Fibroblast of mammary gland (primary cell): ENCODE data around the gene SKAP1.
A peak's percentile ranks its signal among the peaks of the same experiment; 100 is the strongest.

ENCODE experiments used
- DNase-seq: peaks from one replicate; pipeline ENCODE4 v3.0.0-alpha.2; 2010; ENCODE audit warnings: low read depth
- H3K4me3 ChIP-seq: 2 replicates; pipeline ENCODE4 v1.5.1; 2011; ENCODE audit warnings: low read depth, mild to moderate bottlenecking, low read length, moderate library complexity; ENCODE audit not compliant: control insufficient read depth
- CTCF ChIP-seq: conservative IDR thresholded peaks from 2 replicates; pipeline ENCODE4 v1.5.1; 2011; ENCODE audit warnings: low read depth, low read length, inconsistent platforms; ENCODE audit not compliant: control insufficient read depth, insufficient read depth

SKAP1 gene

DNA sequence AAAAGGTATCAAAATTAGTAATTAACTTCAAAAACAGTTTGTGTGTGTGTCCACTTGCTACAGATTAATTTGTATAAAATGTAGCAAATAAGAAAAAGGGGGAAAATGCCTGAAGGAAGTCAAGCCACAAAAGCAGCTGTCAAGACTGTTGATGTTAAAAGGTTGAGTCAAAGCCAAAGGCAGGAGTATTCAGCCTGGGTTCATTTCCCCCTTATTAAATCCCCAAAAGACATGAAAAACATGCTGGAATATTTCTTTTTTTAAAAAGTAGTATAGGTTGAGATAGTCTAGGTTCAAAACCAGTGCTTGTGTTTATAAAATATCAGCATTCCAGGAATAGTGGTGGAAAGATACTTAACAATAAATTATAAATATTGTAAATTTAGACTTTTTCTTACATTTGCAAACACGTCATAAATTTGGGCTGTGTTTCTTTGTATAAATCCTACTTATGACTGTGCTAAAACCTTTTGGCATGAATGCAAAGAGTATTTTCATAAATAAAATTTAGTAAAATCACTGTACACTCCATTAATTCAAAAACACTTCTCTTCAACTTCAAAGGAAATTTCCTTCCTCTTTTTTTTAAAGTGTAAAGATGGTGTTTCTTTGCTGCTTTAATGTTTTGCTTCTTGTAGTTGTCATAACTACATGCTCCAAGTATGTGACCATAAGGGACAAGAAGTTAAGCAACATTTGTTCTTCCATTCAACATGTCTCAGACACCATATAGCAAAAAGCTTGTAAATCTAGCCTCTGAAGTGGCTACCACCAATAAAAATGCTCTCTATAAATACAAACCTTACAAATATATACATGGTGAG is 72.0 kb downstream of the SKAP1 start:
- DNase-seq, result no peak
- no peak for TF ChIP-seq CTCF
- no peak overlapping the region for H3K4me3 ChIP-seq

DNA sequence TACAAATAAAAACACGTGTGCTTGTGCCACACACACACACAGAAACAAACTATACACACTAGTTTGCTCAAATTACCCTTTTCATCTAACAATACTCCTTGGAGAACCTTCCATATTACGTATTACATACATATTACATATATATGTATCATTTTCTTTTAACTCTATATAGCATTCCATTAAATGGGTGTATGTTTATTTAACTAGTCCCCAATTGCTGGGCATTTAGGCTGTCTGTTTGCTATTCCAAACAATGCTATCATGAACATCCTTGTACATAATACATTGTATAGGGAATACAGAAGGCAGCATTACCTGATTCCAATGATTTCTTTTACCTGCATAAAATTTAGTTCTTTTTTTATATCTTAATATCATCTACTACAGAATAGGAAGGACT is 73.1 kb downstream of the SKAP1 start:
- no peak for DNase-seq
- H3K4me3 ChIP-seq, result no peak overlapping the region
- TF ChIP-seq CTCF, result no peak

- DNase-seq, result peak; percentile 42
- TF ChIP-seq CTCF, result no peak
- H3K4me3 ChIP-seq, result no peak overlapping the region
These were observed 77.4 kb downstream of the SKAP1 start for GRCh38 chr17:48352630-48353029.

DNA sequence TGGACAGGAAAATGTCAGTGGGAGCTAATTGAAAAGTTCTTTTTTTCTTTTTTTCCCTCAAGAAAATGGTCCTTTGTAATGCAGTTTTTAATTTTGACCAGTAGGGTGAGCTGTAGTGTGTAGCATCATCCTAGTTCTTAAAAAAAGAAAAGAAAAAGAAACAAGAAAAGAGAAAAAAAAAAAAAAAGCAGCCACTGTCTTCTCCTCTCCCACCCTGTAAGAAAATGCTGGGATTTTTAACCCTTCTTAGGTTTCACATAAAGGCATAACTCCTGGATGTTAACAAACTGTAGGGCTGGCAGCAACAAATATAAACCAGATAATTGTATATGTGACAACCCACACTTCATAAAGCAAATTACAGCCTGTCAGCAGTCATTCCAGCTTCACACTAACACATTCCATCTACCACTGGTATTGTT is 78.1 kb downstream of the SKAP1 start:
- no peak overlapping the region for H3K4me3 ChIP-seq
- DNase-seq, result peak; percentile 66
- peak; percentile 59 for TF ChIP-seq CTCF

DNA sequence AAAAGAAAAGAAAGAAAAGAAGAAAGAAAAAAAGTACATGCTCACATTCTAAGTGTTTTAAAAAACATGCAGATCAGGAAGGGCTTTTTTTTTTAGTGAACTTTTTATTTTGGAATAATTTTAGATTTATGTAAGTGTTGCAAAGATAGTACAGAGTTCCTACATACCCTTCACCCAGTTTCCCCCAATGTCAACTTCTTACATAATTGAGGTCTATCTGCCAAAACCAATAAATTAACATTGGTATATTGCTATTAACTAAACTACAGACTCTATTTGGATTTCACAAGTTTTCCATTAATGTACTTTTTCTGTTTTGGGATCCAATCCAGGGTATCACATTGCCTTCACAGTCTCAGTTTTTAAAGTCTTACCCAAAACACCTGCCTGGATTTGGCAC is 81.7 kb downstream of the SKAP1 start:
- H3K4me3 ChIP-seq, result no peak overlapping the region
- TF ChIP-seq CTCF, result no peak
- DNase-seq, result no peak

GRCh38 chr17:48347177-48347576 is 82.8 kb downstream of the SKAP1 start:
- DNase-seq, result no peak
- TF ChIP-seq CTCF, result no peak
- H3K4me3 ChIP-seq, result no peak overlapping the region
